ENCODE results near the gene USP24. TPM values are rescaled to one million over a fixed set of nuclear protein-coding genes. Genes with fewer than 3 reads are reported as not detected.

Gene USP24
- total and polyA plus RNA-seq, 10 of the 15 experiments (the other 5 are each of a cell fraction or from before 2014, with no cell fraction given), result 4.6 to 36.5 (median 25.3) TPM

- no peaks in the 10 kb centered on the region for H4K20me1 ChIP-seq (ENCODE audit: control insufficient read depth, insufficient read depth)
- peaks cover 28% of the 10 kb centered on the region for H3K79me2 ChIP-seq (ENCODE audit: control insufficient read depth, insufficient read depth, low read length)
- ChIA-PET POLR2A (no interaction called here), RAD21 (ENCODE audit: unreplicated experiment) (no interaction called here), CTCF (no interaction called here), SMC1A (ENCODE audit: uncharacterized antibody, unreplicated experiment) (no interaction called here)
- FAIRE-seq (no peak), DNase-seq (ENCODE audit: low read depth, low spot score) (no peak), ATAC-seq (no peak)
- no peak for TF ChIP-seq GABPA (IDR thresholded peaks at IDR 0.05; ENCODE audit: low read depth)
- TF ChIP-seq MEF2B (IDR thresholded peaks at IDR 0.05; ENCODE audit: partially characterized antibody, poor library complexity, severe bottlenecking), result no peak
- TF ChIP-seq ZBTB33 (IDR thresholded peaks at IDR 0.05), result no peak
- TF ChIP-seq PAX8 (IDR thresholded peaks at IDR 0.05), result no peak
- TF ChIP-seq SUPT20H (IDR thresholded peaks at IDR 0.05; ENCODE audit: borderline replicate concordance, control insufficient read depth, low read depth, low read length), result no peak
- no peak for TF ChIP-seq MXI1 (IDR thresholded peaks at IDR 0.05; ENCODE audit: low read depth, low read length)
- no peak for TF ChIP-seq E2F4 (IDR thresholded peaks at IDR 0.05; ENCODE audit: low read depth, low read length)
- no peak for TF ChIP-seq BCL3 (IDR thresholded peaks at IDR 0.05; ENCODE audit: borderline replicate concordance, insufficient read depth, low read depth, low read length, poor library complexity, severe bottlenecking)
- no peak for TF ChIP-seq IKZF1 (conservative IDR thresholded peaks at IDR 0.05)
- no peak overlapping the region for H3K27ac ChIP-seq (ENCODE audit: control insufficient read depth, insufficient read depth)
- no peak overlapping the region for H2AFZ ChIP-seq (ENCODE audit: control insufficient read depth, low read depth, low read length)
- in situ Hi-C loops (cut with MboI) (no loop called here), intact Hi-C loops (cut with micrococcal nuclease; ENCODE audit: unreplicated experiment) (no loop called here)
- no peaks in the 10 kb centered on the region for H3K4me1 ChIP-seq (ENCODE audit: control insufficient read depth, insufficient read depth, low read length)
- H3K4me2 ChIP-seq (ENCODE audit: control insufficient read depth, insufficient read depth), result no peak overlapping the region
- no peak overlapping the region for H3K4me3 ChIP-seq
- 73% methylated on average over 2 of the region's 2 CpGs for WGBS (ENCODE audit: insufficient coverage, insufficient replicate concordance, low lambda C conversion rate, missing lambda C conversion rate)
- no peaks in the 10 kb centered on the region for H3K27me3 ChIP-seq (replicated peaks in 1 of 2; ENCODE audit: control insufficient read depth in 2 of 2, insufficient read depth in 2 of 2, low read length in 1 of 2)
- H3K9ac ChIP-seq (ENCODE audit: control insufficient read depth, insufficient read depth, low read length), result no peak overlapping the region
- no TSS peak for BruUV-seq (replicated peaks)
- peaks cover 4% of the 10 kb centered on the region for H3K9me3 ChIP-seq (replicated peaks; ENCODE audit: control insufficient read depth, insufficient read depth, low read length)
- no peaks in the 10 kb centered on the region for H3K36me3 ChIP-seq (ENCODE audit: control insufficient read depth in 2 of 2, insufficient read depth in 2 of 2, low read length in 1 of 2)
Measured at GRCh38 chr1:55185832-55186231, 29.3 kb downstream of the USP24 start.

All from GM12878 (cell line).